A549 (cell line): ENCODE results near the gene DNAH8. TPM values are rescaled to one million over a fixed set of nuclear protein-coding genes. Genes with fewer than 3 reads are reported as not detected.

Source experiments
- ATAC-seq, 2 experiments: fragments of 200-7000 bp in 1 of 2; fragments of >200 bp in 1 of 2; cut with Nextera tagmentation in 1 of 2; cut with Tn5 transposase in 1 of 2; 3 replicates each; pipeline versions ENCODE4 v1.8.0 to v1.9.1; 2018 to 2020; ENCODE audit warnings: mild to moderate bottlenecking in 1 of 2, moderate library complexity in 1 of 2
- CTCF ChIA-PET: fragments of 300-600 bp; sonication (Branson Sonifier 250); formaldehyde crosslinking; extraction: SDS; loops from one replicate; lab custom pipeline; 2021; ENCODE audit warnings: antibody characterized with exemption, inconsistent platforms; lab: Yijun Ruan, JAX
- POLR2A ChIA-PET: fragments of 350-600 bp; formaldehyde crosslinking; extraction: SDS; loops from one replicate; lab custom pipeline; 2021; ENCODE audit warnings: antibody characterized with exemption, inconsistent platforms; lab: Yijun Ruan, JAX
- DNase-seq, 2 experiments: peaks; one replicate each; pipeline versions ENCODE4 v3.0.0 to v3.0.0-alpha.2; 2011 to 2016; ENCODE audit warnings: low read depth in 1 of 2, low spot score in 1 of 2
- FAIRE-seq: peaks from 2 replicates; lab custom pipeline; 2011; peaks lifted over from hg19 to GRCh38; lab: Jason Lieb, UNC
- H3K27ac ChIP-seq, 2 experiments: fragments of >200 bp; sonication (Bioruptor Twin); formaldehyde crosslinking; 3 replicates each; pipeline ENCODE4 v1.5.1; 2016 to 2017
- H3K4me1 ChIP-seq: fragments of >200 bp; sonication (Bioruptor Twin); formaldehyde crosslinking; 3 replicates; pipeline ENCODE4 v1.6.1; 2016
- H3K4me2 ChIP-seq: fragments of >200 bp; sonication (Bioruptor Twin); formaldehyde crosslinking; 3 replicates; pipeline ENCODE4 v1.6.1; 2016
- H3K4me3 ChIP-seq: fragments of >200 bp; sonication (Bioruptor Twin); formaldehyde crosslinking; 3 replicates; pipeline ENCODE4 v1.5.1; 2016
- H3K9me3 ChIP-seq: fragments of >200 bp; sonication (Bioruptor Twin); formaldehyde crosslinking; 3 replicates; pipeline ENCODE4 v1.6.1; 2016
- BHLHE40 ChIP-seq: IDR thresholded peaks from 2 replicates; pipeline ENCODE4 v1.6.1; 2012; ENCODE audit warnings: low read depth, low read length, inconsistent platforms
- CBX8 ChIP-seq: fragments of 200-600 bp; sonication (generic); IDR thresholded peaks from 2 replicates; pipeline ENCODE4 v1.6.1; 2016
- CEBPB ChIP-seq, 2 experiments: fragments of >200 bp in 1 of 2; sonication (Bioruptor Twin) in 1 of 2; formaldehyde crosslinking in 1 of 2; IDR thresholded peaks; 2 replicates each; pipeline ENCODE4 v1.6.1; 2012 to 2016
- CHD2 ChIP-seq: fragments of 150-350 bp; IDR thresholded peaks from 2 replicates; pipeline ENCODE4 v1.6.1; 2014; ENCODE audit warnings: low read length; ENCODE audit not compliant: partially characterized antibody
- CHD4 ChIP-seq: fragments of 200-600 bp; sonication (generic); IDR thresholded peaks from 2 replicates; pipeline ENCODE4 v1.6.1; 2016; ENCODE audit warnings: antibody characterized with exemption, mild to moderate bottlenecking, borderline replicate concordance
- CTCF ChIP-seq: fragments of >200 bp; sonication (Bioruptor Twin); formaldehyde crosslinking; IDR thresholded peaks from 3 replicates; pipeline ENCODE4 v1.5.1; 2016
- EHF ChIP-seq: fragments of 250-450 bp; sonication (Bioruptor Pico); IDR thresholded peaks from 2 replicates; pipeline ENCODE4 v1.5.0; 2020; ENCODE audit warnings: mild to moderate bottlenecking
- FOSL2 ChIP-seq, 2 experiments: fragments of 450-650 bp in 1 of 2; fragments of >200 bp in 1 of 2; sonication (Bioruptor Twin) in 1 of 2; formaldehyde crosslinking; IDR thresholded peaks; 2 replicates each; pipeline versions ENCODE4 v1.5.0 to v1.6.1; 2016 to 2020; ENCODE audit warnings: mild to moderate bottlenecking in 1 of 2, moderate library complexity in 1 of 2
- GATA3 ChIP-seq: IDR thresholded peaks from 2 replicates; pipeline ENCODE4 v1.6.1; 2012; ENCODE audit warnings: borderline replicate concordance
- HDAC2 ChIP-seq: fragments of 200-600 bp; sonication (generic); IDR thresholded peaks from 2 replicates; pipeline ENCODE4 v1.6.1; 2016
- HEYL ChIP-seq: fragments of 250-450 bp; sonication (Bioruptor Pico); IDR thresholded peaks from 2 replicates; pipeline ENCODE4 v1.8.0; 2021; ENCODE audit warnings: mild to moderate bottlenecking, moderate library complexity
- HOXA7 ChIP-seq: fragments of 250-450 bp; sonication (Bioruptor Pico); IDR thresholded peaks from 2 replicates; pipeline ENCODE4 v1.5.0; 2020; ENCODE audit warnings: mild to moderate bottlenecking, moderate library complexity
- HOXB13 ChIP-seq: fragments of 250-450 bp; sonication (Bioruptor Pico); IDR thresholded peaks from 2 replicates; pipeline ENCODE4 v1.5.0; 2020; ENCODE audit warnings: low read depth, mild to moderate bottlenecking, moderate library complexity
- JUN ChIP-seq, 2 experiments: fragments of >200 bp; sonication (Bioruptor Twin); formaldehyde crosslinking; IDR thresholded peaks; 2 replicates in 1 of 2; 3 replicates in 1 of 2; pipeline ENCODE4 v1.6.1; 2016 to 2017
- KDM1A ChIP-seq: fragments of 200-600 bp; sonication (generic); IDR thresholded peaks from 2 replicates; pipeline ENCODE4 v1.6.1; 2016; ENCODE audit warnings: low read depth, mild to moderate bottlenecking
- MAFK ChIP-seq: fragments of 450-650 bp; IDR thresholded peaks from 2 replicates; pipeline ENCODE4 v1.6.1; 2014; ENCODE audit not compliant: partially characterized antibody
- MAX ChIP-seq: IDR thresholded peaks from 2 replicates; pipeline ENCODE4 v1.6.1; 2012
- MAZ ChIP-seq: fragments of 150-350 bp; IDR thresholded peaks from 2 replicates; pipeline ENCODE4 v1.6.1; 2014; ENCODE audit warnings: antibody characterized with exemption, low read depth, low read length, borderline replicate concordance
- MYC ChIP-seq: IDR thresholded peaks from 2 replicates; pipeline ENCODE4 v1.6.1; 2012; ENCODE audit warnings: mild to moderate bottlenecking, inconsistent platforms, low read length, improper control_type of control experiment, borderline replicate concordance
- NR3C1 ChIP-seq: fragments of >200 bp; sonication (Bioruptor Twin); formaldehyde crosslinking; IDR thresholded peaks from 3 replicates; pipeline ENCODE4 v1.6.1; 2017
- POLR2AphosphoS2 ChIP-seq: conservative IDR thresholded peaks from 2 replicates; pipeline ENCODE4 v1.6.1; 2012; ENCODE audit warnings: low read length, improper control_type of control experiment, inconsistent platforms
- RARB ChIP-seq: fragments of 250-450 bp; sonication (Bioruptor Pico); IDR thresholded peaks from 2 replicates; pipeline ENCODE4 v1.8.0; 2021; ENCODE audit warnings: mild to moderate bottlenecking, moderate library complexity
- RCOR1 ChIP-seq: fragments of 150-350 bp; IDR thresholded peaks from 2 replicates; pipeline ENCODE4 v1.6.1; 2014; ENCODE audit warnings: antibody characterized with exemption, low read length, low read depth
- RFX5 ChIP-seq: fragments of 450-650 bp; IDR thresholded peaks from 2 replicates; pipeline ENCODE4 v1.7.1; 2014; ENCODE audit warnings: antibody characterized with exemption, mild to moderate bottlenecking, moderate library complexity
- RNF2 ChIP-seq: fragments of 200-600 bp; sonication (generic); IDR thresholded peaks from 2 replicates; pipeline ENCODE4 v1.6.1; 2016; ENCODE audit warnings: low read depth, mild to moderate bottlenecking, antibody characterized with exemption, moderate library complexity, borderline replicate concordance
- SMC3 ChIP-seq: fragments of >200 bp; sonication (Bioruptor Twin); formaldehyde crosslinking; IDR thresholded peaks from 3 replicates; pipeline ENCODE4 v1.6.1; 2018; ENCODE audit warnings: inconsistent platforms
- SREBF2 ChIP-seq: fragments of 450-650 bp; IDR thresholded peaks from 2 replicates; pipeline ENCODE4 v1.6.1; 2014; ENCODE audit warnings: mild to moderate bottlenecking, moderate library complexity
- ZFP36 ChIP-seq: fragments of 450-650 bp; IDR thresholded peaks from 2 replicates; pipeline ENCODE4 v1.6.1; 2014; ENCODE audit warnings: borderline replicate concordance; ENCODE audit not compliant: partially characterized antibody
- ZNF302 ChIP-seq: fragments of 250-450 bp; sonication (Bioruptor Pico); IDR thresholded peaks from 2 replicates; pipeline ENCODE4 v1.9.0; 2021; ENCODE audit warnings: inconsistent platforms, mild to moderate bottlenecking, moderate library complexity
- ZSCAN20 ChIP-seq: fragments of 250-450 bp; sonication (Bioruptor Pico); IDR thresholded peaks from 2 replicates; pipeline ENCODE4 v1.8.0; 2022; ENCODE audit warnings: mild to moderate bottlenecking, moderate library complexity
- WGBS: methylation state at CpG from one replicate; pipeline ENCODE4 v1.1.6; 2017; ENCODE audit errors: missing lambda C conversion rate; 5-methylcytosine and 5-hydroxymethylcytosine counted together
- polyA plus RNA-seq, 4 experiments: library from polyadenylated mRNA; depleted of rRNA in 3 of 4; stranded (reverse); fragments of >200 nt; fragmentation: RNase III in 1 of 4; extraction: RNeasy Plus Mini Kit Qiagen cat#74134 plus additional on column Dnase treatment in 1 of 4; gene quantifications; 2 replicates in 3 of 4; 3 replicates in 1 of 4; pipeline ENCODE4 v1.2.3, GENCODE V29; 2011 to 2017
- TF ChIP-seq, protein P1 (sequence below): IDR thresholded peaks from 2 replicates; pipeline ENCODE4 v1.6.1; 2012
- TF ChIP-seq, protein P2 (sequence below): fragments of >200 bp; sonication (Bioruptor Twin); formaldehyde crosslinking; IDR thresholded peaks from 2 replicates; pipeline ENCODE4 v1.6.1; 2016
- TF ChIP-seq, protein P3 (sequence below): fragments of 200-600 bp; sonication (generic); IDR thresholded peaks from 2 replicates; pipeline ENCODE4 v1.6.1; 2016; ENCODE audit warnings: antibody characterized with exemption, mild to moderate bottlenecking, moderate library complexity

DNAH8 gene
- polyA plus RNA-seq, 2 of the 4 experiments (the other 2 are of a cell fraction), result not detected

GRCh38 chr6:38976051-38976450 lies 260.9 kb downstream of the DNAH8 start:
- ChIA-PET CTCF (interaction anchor here (0.9 to 1.9 kb wide), 2 partner anchors 326 to 335 kb away, joined by 3 to 4 read pairs; no protein-coding TSS in a partner anchor), POLR2A (no interaction called here)
- no peak overlapping the region for H3K4me2 ChIP-seq
- no peaks in the 10 kb centered on the region for H3K9me3 ChIP-seq
- FAIRE-seq (no peak), ATAC-seq (no peak), DNase-seq (no peak)
- H3K4me3 ChIP-seq, result no peak overlapping the region
- WGBS, result 7% methylated on average over 3 of the region's 3 CpGs
- H3K4me1 ChIP-seq, result no peaks in the 10 kb centered on the region
- H3K27ac ChIP-seq, result no peak overlapping the region
- no peak for TF ChIP-seq GATA3
- no peak for TF ChIP-seq BHLHE40
- no peak for TF ChIP-seq ZFP36
- no peak for TF ChIP-seq KDM1A
- TF ChIP-seq POLR2AphosphoS2, result no peak
- TF ChIP-seq FOSL2 (IDR thresholded peaks at IDR 0.05), result no peak
- no peak for TF ChIP-seq FOSL2 (CRISPR knock-in tag; IDR thresholded peaks at IDR 0.05)
- TF ChIP-seq HOXB13 (CRISPR knock-in tag), result no peak
- TF ChIP-seq, protein P1, sequence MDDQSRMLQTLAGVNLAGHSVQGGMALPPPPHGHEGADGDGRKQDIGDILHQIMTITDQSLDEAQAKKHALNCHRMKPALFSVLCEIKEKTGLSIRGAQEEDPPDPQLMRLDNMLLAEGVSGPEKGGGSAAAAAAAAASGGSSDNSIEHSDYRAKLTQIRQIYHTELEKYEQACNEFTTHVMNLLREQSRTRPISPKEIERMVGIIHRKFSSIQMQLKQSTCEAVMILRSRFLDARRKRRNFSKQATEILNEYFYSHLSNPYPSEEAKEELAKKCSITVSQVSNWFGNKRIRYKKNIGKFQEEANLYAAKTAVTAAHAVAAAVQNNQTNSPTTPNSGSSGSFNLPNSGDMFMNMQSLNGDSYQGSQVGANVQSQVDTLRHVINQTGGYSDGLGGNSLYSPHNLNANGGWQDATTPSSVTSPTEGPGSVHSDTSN, result no peak
- TF ChIP-seq MAX, result no peak
- no peak for TF ChIP-seq SMC3
- TF ChIP-seq, protein P2, sequence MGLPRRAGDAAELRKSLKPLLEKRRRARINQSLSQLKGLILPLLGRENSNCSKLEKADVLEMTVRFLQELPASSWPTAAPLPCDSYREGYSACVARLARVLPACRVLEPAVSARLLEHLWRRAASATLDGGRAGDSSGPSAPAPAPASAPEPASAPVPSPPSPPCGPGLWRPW, result no peak
- TF ChIP-seq RARB, result no peak
- TF ChIP-seq CHD4, result no peak
- no peak for TF ChIP-seq MAFK
- no peak for TF ChIP-seq NR3C1

- POLR2A ChIA-PET, result no interaction called here
- Histone ChIP-seq H3K9me3 (no peaks in the 10 kb centered on the region), H3K27ac (no peak overlapping the region), H3K4me3 (no peak overlapping the region), H3K4me2 (no peak overlapping the region), H3K4me1 (no peaks in the 10 kb centered on the region)
- DNase-seq (no peak), FAIRE-seq (no peak), ATAC-seq (no peak)
- CTCF ChIA-PET, result interaction anchor here (0.5 to 1.9 kb wide), 3 partner anchors 326 to 407 kb away, joined by 3 to 4 read pairs (median 3); no protein-coding TSS in a partner anchor
- TF ChIP-seq RCOR1 (no peak), CTCF (no peak), RARB (no peak), ZNF302 (CRISPR knock-in tag) (no peak), RNF2 (no peak), HOXA7 (CRISPR knock-in tag) (no peak), CEBPB (IDR thresholded peaks at IDR 0.05) (no peak), MAZ (no peak), HDAC2 (no peak), HEYL (CRISPR knock-in tag) (no peak), RFX5 (no peak), EHF (CRISPR knock-in tag) (no peak), CBX8 (no peak), SREBF2 (no peak), MYC (no peak), CHD2 (no peak), JUN (IDR thresholded peaks at IDR 0.05) (no peak), POLR2AphosphoS2 (no peak), ZSCAN20 (no peak)
- TF ChIP-seq, protein P3, sequence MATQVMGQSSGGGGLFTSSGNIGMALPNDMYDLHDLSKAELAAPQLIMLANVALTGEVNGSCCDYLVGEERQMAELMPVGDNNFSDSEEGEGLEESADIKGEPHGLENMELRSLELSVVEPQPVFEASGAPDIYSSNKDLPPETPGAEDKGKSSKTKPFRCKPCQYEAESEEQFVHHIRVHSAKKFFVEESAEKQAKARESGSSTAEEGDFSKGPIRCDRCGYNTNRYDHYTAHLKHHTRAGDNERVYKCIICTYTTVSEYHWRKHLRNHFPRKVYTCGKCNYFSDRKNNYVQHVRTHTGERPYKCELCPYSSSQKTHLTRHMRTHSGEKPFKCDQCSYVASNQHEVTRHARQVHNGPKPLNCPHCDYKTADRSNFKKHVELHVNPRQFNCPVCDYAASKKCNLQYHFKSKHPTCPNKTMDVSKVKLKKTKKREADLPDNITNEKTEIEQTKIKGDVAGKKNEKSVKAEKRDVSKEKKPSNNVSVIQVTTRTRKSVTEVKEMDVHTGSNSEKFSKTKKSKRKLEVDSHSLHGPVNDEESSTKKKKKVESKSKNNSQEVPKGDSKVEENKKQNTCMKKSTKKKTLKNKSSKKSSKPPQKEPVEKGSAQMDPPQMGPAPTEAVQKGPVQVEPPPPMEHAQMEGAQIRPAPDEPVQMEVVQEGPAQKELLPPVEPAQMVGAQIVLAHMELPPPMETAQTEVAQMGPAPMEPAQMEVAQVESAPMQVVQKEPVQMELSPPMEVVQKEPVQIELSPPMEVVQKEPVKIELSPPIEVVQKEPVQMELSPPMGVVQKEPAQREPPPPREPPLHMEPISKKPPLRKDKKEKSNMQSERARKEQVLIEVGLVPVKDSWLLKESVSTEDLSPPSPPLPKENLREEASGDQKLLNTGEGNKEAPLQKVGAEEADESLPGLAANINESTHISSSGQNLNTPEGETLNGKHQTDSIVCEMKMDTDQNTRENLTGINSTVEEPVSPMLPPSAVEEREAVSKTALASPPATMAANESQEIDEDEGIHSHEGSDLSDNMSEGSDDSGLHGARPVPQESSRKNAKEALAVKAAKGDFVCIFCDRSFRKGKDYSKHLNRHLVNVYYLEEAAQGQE, result no peak
- 33% methylated on average over 6 of the region's 6 CpGs for WGBS
Measured at GRCh38 chr6:38976801-38977500, 261.8 kb downstream of the DNAH8 start.
